Non-pigmented ciliary epithelial cell (primary cell): ENCODE data around the gene NSF.
"Not testable (repeated sequence)": the region's sequence is repeated elsewhere in the genome, so short reads cannot be mapped to it uniquely, and the experiment has no call there.

Source experiments
- DNase-seq: peaks from one replicate; pipeline ENCODE4 v3.0.0-alpha.2; 2010; ENCODE audit warnings: low read depth

Gene NSF

GRCh38 chr17:46628753-46629436, 38.4 kb downstream of the NSF start:
- DNase-seq = not testable (repeated sequence)

- DNase-seq = not testable (repeated sequence)
Observed at GRCh38 chr17:46632146-46632545, 41.7 kb downstream of the NSF start.

GRCh38 chr17:46634844-46635243, 44.4 kb downstream of the NSF start:
- DNase-seq = not testable (repeated sequence)

GRCh38 chr17:46641861-46642656, 51.6 kb downstream of the NSF start:
- not testable (repeated sequence) for DNase-seq

- DNase-seq = not testable (repeated sequence)
Observed at GRCh38 chr17:46647251-46647650, 56.8 kb downstream of the NSF start.

GRCh38 chr17:46647688-46648278, 57.3 kb downstream of the NSF start:
- DNase-seq = not testable (repeated sequence)

GRCh38 chr17:46649246-46649645, 58.8 kb downstream of the NSF start:
- DNase-seq = not testable (repeated sequence)

- not testable (repeated sequence) for DNase-seq
Observed at GRCh38 chr17:46652024-46652643, 61.7 kb downstream of the NSF start.

- DNase-seq = not testable (repeated sequence)
Observed at GRCh38 chr17:46658235-46658634, 67.8 kb downstream of the NSF start.

- not testable (repeated sequence) for DNase-seq
Observed at GRCh38 chr17:46659702-46660101, 69.2 kb downstream of the NSF start.

GRCh38 chr17:46663123-46663522, 72.7 kb downstream of the NSF start:
- DNase-seq = not testable (repeated sequence)

- not testable (repeated sequence) for DNase-seq
Observed at GRCh38 chr17:46663552-46663951, 73.1 kb downstream of the NSF start.

- DNase-seq = not testable (repeated sequence)
Observed at GRCh38 chr17:46665969-46666368, 75.5 kb downstream of the NSF start.

GRCh38 chr17:46670789-46671188, 80.3 kb downstream of the NSF start:
- not testable (repeated sequence) for DNase-seq

- not testable (repeated sequence) for DNase-seq
Observed at GRCh38 chr17:46672777-46673176, 82.3 kb downstream of the NSF start.

GRCh38 chr17:46677819-46678218, 87.3 kb downstream of the NSF start:
- not testable (repeated sequence) for DNase-seq

GRCh38 chr17:46683653-46684052, 93.2 kb downstream of the NSF start:
- DNase-seq = not testable (repeated sequence)

- not testable (repeated sequence) for DNase-seq
Observed at GRCh38 chr17:46685284-46685683, 94.8 kb downstream of the NSF start.

- DNase-seq = not testable (repeated sequence)
Observed at GRCh38 chr17:46692196-46692595, 101.7 kb downstream of the NSF start.

GRCh38 chr17:46693283-46693682, 102.8 kb downstream of the NSF start:
- not testable (repeated sequence) for DNase-seq

GRCh38 chr17:46696522-46696921, 106.1 kb downstream of the NSF start:
- DNase-seq = not testable (repeated sequence)

- DNase-seq = not testable (repeated sequence)
Observed at GRCh38 chr17:46699014-46699413, 108.5 kb downstream of the NSF start.
